Mesenchymal stem cell (in vitro differentiated cells and primary cell): Measurements from ENCODE around the gene SMIM44.

ENCODE experiments used
- DNase-seq: peaks from one replicate; pipeline ENCODE4 v3.0.0-alpha.2; 2013
- H2AFZ ChIP-seq: one replicate; pipeline ENCODE4 v1.6.1; 2013; ENCODE audit warnings: low read depth, mild to moderate bottlenecking, control low read depth, inconsistent platforms, low read length, moderate library complexity
- H2AK5ac ChIP-seq: 2 replicates; pipeline ENCODE4 v1.6.1; 2013; ENCODE audit warnings: low read length, moderate library complexity, mild to moderate bottlenecking, inconsistent platforms; ENCODE audit not compliant: severe bottlenecking
- H2BK120ac ChIP-seq: one replicate; pipeline ENCODE4 v1.6.1; 2013; ENCODE audit warnings: low read depth, mild to moderate bottlenecking, inconsistent platforms, low read length, moderate library complexity
- H2BK12ac ChIP-seq, 2 experiments: one replicate each; pipeline ENCODE4 v1.6.1; 2013; ENCODE audit warnings: inconsistent platforms in 2 of 2, low read length in 2 of 2, mild to moderate bottlenecking in 2 of 2, moderate library complexity in 2 of 2, control low read depth in 1 of 2
- H2BK15ac ChIP-seq: one replicate; pipeline ENCODE4 v1.6.1; 2013; ENCODE audit warnings: mild to moderate bottlenecking, low read depth, inconsistent platforms; ENCODE audit not compliant: poor library complexity, severe bottlenecking
- H2BK5ac ChIP-seq: 2 replicates; pipeline ENCODE4 v1.6.1; 2013; ENCODE audit warnings: low read depth, mild to moderate bottlenecking, low read length, control low read depth, inconsistent platforms; ENCODE audit not compliant: poor library complexity, severe bottlenecking
- H3K14ac ChIP-seq, 2 experiments: one replicate each; pipeline ENCODE4 v1.6.1; 2013; ENCODE audit warnings: inconsistent platforms in 2 of 2, low read length in 2 of 2, control low read depth in 1 of 2, mild to moderate bottlenecking in 1 of 2, moderate library complexity in 1 of 2
- H3K18ac ChIP-seq, 2 experiments: one replicate each; pipeline ENCODE4 v1.6.1; 2013; ENCODE audit warnings: inconsistent platforms in 2 of 2, low read length in 2 of 2, control low read depth in 1 of 2, low read depth in 1 of 2, mild to moderate bottlenecking in 1 of 2
- H3K23ac ChIP-seq, 2 experiments: one replicate each; pipeline ENCODE4 v1.6.1; 2013; ENCODE audit warnings: inconsistent platforms in 2 of 2, low read length in 2 of 2, mild to moderate bottlenecking in 2 of 2, moderate library complexity in 2 of 2, control low read depth in 1 of 2
- H3K27ac ChIP-seq: 2 replicates; pipeline ENCODE4 v1.5.1; 2013; ENCODE audit warnings: mild to moderate bottlenecking, moderate library complexity, low read length, control low read depth, inconsistent platforms; ENCODE audit not compliant: poor library complexity, severe bottlenecking
- H3K27me3 ChIP-seq, 2 experiments: 2 replicates each; pipeline versions ENCODE4 v1.6.1 to v1.7.0; 2013; ENCODE audit warnings: low read length in 2 of 2, mild to moderate bottlenecking in 2 of 2, moderate library complexity in 2 of 2, control low read depth in 1 of 2, inconsistent platforms in 1 of 2; ENCODE audit not compliant: control insufficient read depth in 1 of 2, insufficient read depth in 1 of 2
- H3K36me3 ChIP-seq, 2 experiments: 2 replicates each; pipeline versions ENCODE4 v1.6.1 to v1.7.0; 2013; ENCODE audit warnings: low read length in 2 of 2, control low read depth in 1 of 2, inconsistent platforms in 1 of 2, low read depth in 1 of 2, mild to moderate bottlenecking in 1 of 2; ENCODE audit not compliant: insufficient read depth in 2 of 2, control insufficient read depth in 1 of 2
- H3K4ac ChIP-seq, 2 experiments: one replicate each; pipeline ENCODE4 v1.6.1; 2013; ENCODE audit warnings: inconsistent platforms in 2 of 2, low read length in 2 of 2, mild to moderate bottlenecking in 2 of 2, moderate library complexity in 2 of 2, control low read depth in 1 of 2, low read depth in 1 of 2
- H3K4me1 ChIP-seq: 2 replicates; pipeline ENCODE4 v1.6.1; 2013; ENCODE audit warnings: low read depth, low read length, control low read depth; ENCODE audit not compliant: control insufficient read depth, insufficient read depth
- H3K4me2 ChIP-seq: 2 replicates; pipeline ENCODE4 v1.6.1; 2013; ENCODE audit warnings: low read length, mild to moderate bottlenecking, inconsistent platforms; ENCODE audit not compliant: poor library complexity, severe bottlenecking
- H3K4me3 ChIP-seq, 2 experiments: 2 replicates each; pipeline versions ENCODE4 v1.5.1 to v1.7.0; 2013; ENCODE audit warnings: low read length in 2 of 2, mild to moderate bottlenecking in 2 of 2, control low read depth in 1 of 2, low read depth in 1 of 2; ENCODE audit not compliant: insufficient read depth in 1 of 2
- H3K79me1 ChIP-seq: replicated peaks from 2 replicates; pipeline ENCODE4 v1.6.1; 2013; ENCODE audit warnings: mild to moderate bottlenecking, control low read depth, low read length, inconsistent platforms; ENCODE audit not compliant: poor library complexity, severe bottlenecking
- H3K9ac ChIP-seq: 2 replicates; pipeline ENCODE4 v1.7.0; 2013; ENCODE audit warnings: mild to moderate bottlenecking, low read length, moderate library complexity
- H3K9me3 ChIP-seq: 2 replicates; pipeline ENCODE4 v1.7.0; 2013; ENCODE audit warnings: mild to moderate bottlenecking, low read length; ENCODE audit not compliant: control insufficient read depth
- H4K8ac ChIP-seq: one replicate; pipeline ENCODE4 v1.6.1; 2013; ENCODE audit warnings: inconsistent platforms, mild to moderate bottlenecking, low read length, moderate library complexity
- H4K91ac ChIP-seq: one replicate; pipeline ENCODE4 v1.6.1; 2013; ENCODE audit warnings: mild to moderate bottlenecking, low read length, inconsistent platforms
- WGBS: methylation state at CpG from one replicate; pipeline ENCODE4 v1.1.7; 2013; ENCODE audit warnings: mixed read lengths; 5-methylcytosine and 5-hydroxymethylcytosine counted together

The SMIM44 gene

DNA sequence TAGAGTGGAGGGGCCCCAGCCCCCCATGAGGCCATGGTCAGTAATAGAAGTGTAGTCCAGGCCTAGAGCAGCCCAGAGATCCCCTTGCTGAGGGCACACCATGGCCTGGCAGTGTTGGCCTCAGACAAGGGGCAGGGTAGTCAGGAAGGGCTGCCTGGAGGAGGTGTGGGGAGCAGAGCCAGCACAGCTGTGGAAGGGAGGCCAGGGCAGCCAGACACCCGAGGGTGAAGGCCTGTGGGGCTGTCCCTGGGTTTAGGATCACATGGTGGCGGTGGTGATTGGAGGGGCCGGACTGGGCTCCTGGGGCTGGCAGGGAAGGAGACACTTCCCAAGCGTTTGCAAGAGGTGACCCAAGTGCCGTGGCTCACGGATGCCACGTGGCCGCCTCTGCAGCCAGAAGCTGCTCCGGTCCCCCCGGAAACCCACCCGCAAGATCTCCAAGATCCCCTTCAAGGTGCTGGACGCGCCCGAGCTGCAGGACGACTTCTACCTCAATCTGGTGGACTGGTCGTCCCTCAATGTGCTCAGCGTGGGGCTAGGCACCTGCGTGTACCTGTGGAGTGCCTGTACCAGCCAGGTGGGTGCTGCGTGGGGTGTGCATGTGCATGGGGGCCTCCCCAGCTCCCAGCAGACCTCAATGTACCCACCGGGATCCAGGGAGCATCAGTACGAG, 44.1 kb upstream of the SMIM44 start:
- Histone ChIP-seq H3K23ac (no peak overlapping the region), H2BK12ac (no peak overlapping the region), H2BK15ac (no peak overlapping the region), H4K91ac (no peak overlapping the region), H3K4me3 (no peak overlapping the region), H3K14ac (no peak overlapping the region), H2AK5ac (no peak overlapping the region), H3K18ac (no peak overlapping the region), H2AFZ (no peak overlapping the region), H3K9me3 (no peaks in the 10 kb centered on the region), H3K79me1 (peaks cover 46% of the 10 kb centered on the region), H3K36me3 (peaks cover 64 to 88% of the 10 kb centered on the region in 2 experiments), H2BK120ac (no peak overlapping the region), H3K27me3 (no peaks in the 10 kb centered on the region), H3K4ac (no peak overlapping the region), H3K4me1 (peaks cover 8% of the 10 kb centered on the region), H3K27ac (no peak overlapping the region), H2BK5ac (no peak overlapping the region), H4K8ac (no peak overlapping the region), H3K9ac (no peak overlapping the region), H3K4me2 (no peak overlapping the region)
- 99% methylated on average over 21 of the region's 21 CpGs for WGBS
- no peak for DNase-seq

- Histone ChIP-seq H3K27ac (no peak overlapping the region), H2BK120ac (no peak overlapping the region), H2AFZ (no peak overlapping the region), H2BK5ac (no peak overlapping the region), H3K4ac (no peak overlapping the region), H3K14ac (no peak overlapping the region), H3K36me3 (peaks cover 57 to 88% of the 10 kb centered on the region in 2 experiments), H3K27me3 (no peaks in the 10 kb centered on the region), H3K18ac (no peak overlapping the region), H2BK15ac (no peak overlapping the region), H3K4me2 (no peak overlapping the region), H3K23ac (no peak overlapping the region), H3K4me3 (no peak overlapping the region), H3K9ac (no peak overlapping the region), H3K9me3 (no peaks in the 10 kb centered on the region), H3K79me1 (peaks cover 48% of the 10 kb centered on the region), H4K8ac (no peak overlapping the region), H4K91ac (no peak overlapping the region), H3K4me1 (peaks cover 8% of the 10 kb centered on the region), H2AK5ac (no peak overlapping the region), H2BK12ac (no peak overlapping the region)
- DNase-seq: no peak
- 96% methylated on average over 28 of the region's 28 CpGs for WGBS
These were observed 43.4 kb upstream of the SMIM44 start for GRCh38 chr19:3526507-3527237.

DNA sequence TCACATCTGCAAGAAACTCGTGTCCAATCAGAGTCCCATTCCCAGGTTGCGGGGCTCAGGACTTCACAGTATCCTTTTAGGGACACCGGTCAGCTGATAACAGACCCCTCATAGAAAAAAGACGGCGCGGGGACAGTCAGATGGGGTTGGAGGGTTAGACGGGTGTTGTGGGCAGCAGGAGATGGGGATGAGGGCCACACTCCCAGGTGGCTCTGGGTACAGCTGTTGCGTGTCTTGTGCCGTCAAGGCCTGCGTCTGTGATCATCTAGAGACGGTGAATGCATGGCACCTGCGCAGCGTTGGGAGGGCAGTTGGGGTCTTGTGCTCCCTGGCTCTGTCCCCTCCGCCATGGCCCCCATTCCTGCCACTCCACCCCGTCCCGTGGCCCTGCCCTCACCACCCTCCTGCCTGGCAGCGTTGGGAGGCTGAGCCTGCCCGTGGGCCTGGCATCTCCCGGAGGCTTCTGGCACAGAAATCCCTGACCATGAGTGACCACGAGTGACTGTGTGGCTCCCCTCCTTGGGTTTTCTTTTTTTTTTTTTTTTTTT, 41.7 kb upstream of the SMIM44 start:
- no peak overlapping the region for H3K4me3 ChIP-seq
- no peaks in the 10 kb centered on the region for H3K9me3 ChIP-seq
- H3K9ac ChIP-seq: no peak overlapping the region
- no peak overlapping the region for H4K8ac ChIP-seq
- H3K36me3 ChIP-seq: peaks cover 44 to 81% of the 10 kb centered on the region in 2 experiments
- H3K4me2 ChIP-seq: no peak overlapping the region
- no peak overlapping the region for H3K4ac ChIP-seq
- H4K91ac ChIP-seq: no peak overlapping the region
- no peak overlapping the region for H3K23ac ChIP-seq
- H3K14ac ChIP-seq: no peak overlapping the region
- WGBS: 98% methylated on average over 20 of the region's 20 CpGs
- no peak overlapping the region for H2BK5ac ChIP-seq
- no peak overlapping the region for H2BK12ac ChIP-seq
- H3K27ac ChIP-seq: no peak overlapping the region
- H3K27me3 ChIP-seq: no peaks in the 10 kb centered on the region
- peaks cover 46% of the 10 kb centered on the region for H3K79me1 ChIP-seq
- H2AK5ac ChIP-seq: no peak overlapping the region
- no peak overlapping the region for H2BK15ac ChIP-seq
- no peak overlapping the region for H3K18ac ChIP-seq
- no peak overlapping the region for H2BK120ac ChIP-seq
- no peak for DNase-seq
- peaks cover 12% of the 10 kb centered on the region for H3K4me1 ChIP-seq
- no peak overlapping the region for H2AFZ ChIP-seq

DNA sequence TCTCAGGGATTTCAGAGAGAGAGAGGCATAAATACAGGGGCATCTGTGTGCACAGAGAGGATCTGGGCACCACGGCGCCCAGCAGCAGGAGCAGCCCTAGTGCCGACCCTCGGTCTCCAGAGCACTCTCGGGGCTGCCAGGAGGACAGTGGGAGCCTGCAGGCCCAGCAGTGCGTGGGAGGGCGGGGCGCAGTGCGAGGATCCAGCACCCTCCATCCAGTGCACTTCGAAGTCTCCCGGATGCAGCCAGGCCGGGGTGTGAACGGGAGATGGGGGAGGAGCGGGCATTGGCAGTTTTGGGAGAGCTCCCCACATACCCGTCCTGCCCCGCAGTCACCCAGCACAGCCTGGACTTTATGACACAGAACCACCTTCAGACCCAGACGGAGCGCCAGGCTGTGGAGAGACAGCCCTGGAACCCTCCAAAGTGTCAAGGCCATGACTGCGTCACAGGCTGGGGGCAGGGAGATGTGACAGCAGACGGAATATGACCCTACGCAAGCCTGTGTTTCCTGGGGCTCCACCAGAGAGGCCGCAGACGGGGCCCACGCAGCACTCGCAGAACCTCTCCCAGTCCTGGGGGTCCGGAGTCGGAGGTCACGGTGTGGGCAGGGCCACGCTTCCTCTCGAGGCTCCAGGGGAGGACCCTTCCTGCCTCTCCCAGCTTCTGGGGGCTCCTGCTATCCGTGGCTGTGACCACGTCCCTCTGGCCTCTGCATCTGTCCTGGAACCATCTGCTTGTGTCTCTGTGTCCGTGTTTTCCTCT, 41.0 kb upstream of the SMIM44 start:
- no peak overlapping the region for H2BK5ac ChIP-seq

More for the DNA sequence above, 41.0 kb upstream of the SMIM44 start:
- Histone ChIP-seq H3K27me3 (no peaks in the 10 kb centered on the region), H4K91ac (no peak overlapping the region), H3K4me3 (no peak overlapping the region), H3K14ac (no peak overlapping the region), H2BK120ac (no peak overlapping the region), H2BK15ac (no peak overlapping the region), H3K4me1 (peaks cover 16% of the 10 kb centered on the region), H3K4me2 (no peak overlapping the region), H2BK12ac (no peak overlapping the region), H3K9ac (no peak overlapping the region), H4K8ac (no peak overlapping the region), H3K23ac (no peak overlapping the region), H3K9me3 (no peaks in the 10 kb centered on the region), H3K4ac (no peak overlapping the region), H3K36me3 (peaks cover 46 to 88% of the 10 kb centered on the region in 2 experiments), H2AFZ (no peak overlapping the region), H3K79me1 (peaks cover 49% of the 10 kb centered on the region), H3K18ac (no peak overlapping the region), H3K27ac (no peak overlapping the region), H2AK5ac (no peak overlapping the region)
- WGBS: 98% methylated on average over 33 of the region's 33 CpGs
- no peak for DNase-seq
